GM10847 (cell line): Measurements from ENCODE around the gene AXIN1.

Source experiments
- POLR2A ChIP-seq: IDR thresholded peaks from 2 replicates; pipeline ENCODE4 v1.6.1; 2011; ENCODE audit not compliant: insufficient read length; ENCODE audit errors: extremely low read depth

AXIN1 gene

GRCh38 chr16:364595-365491 lies 12.3 kb upstream of the AXIN1 start:
- TF ChIP-seq POLR2A: no peak

GRCh38 chr16:363766-364490 lies 11.4 kb upstream of the AXIN1 start:
- TF ChIP-seq POLR2A: no peak

GRCh38 chr16:363110-363765 lies 10.7 kb upstream of the AXIN1 start:
- no peak for TF ChIP-seq POLR2A

GRCh38 chr16:361872-362701 lies 9.6 kb upstream of the AXIN1 start:
- no peak for TF ChIP-seq POLR2A

GRCh38 chr16:361341-361871 lies 8.9 kb upstream of the AXIN1 start:
- no peak for TF ChIP-seq POLR2A

GRCh38 chr16:360698-361336 lies 8.3 kb upstream of the AXIN1 start:
- TF ChIP-seq POLR2A: no peak

GRCh38 chr16:359871-360697 lies 7.6 kb upstream of the AXIN1 start:
- TF ChIP-seq POLR2A: no peak

- TF ChIP-seq POLR2A: no peak
Measured at GRCh38 chr16:359067-359763, 6.7 kb upstream of the AXIN1 start.

- no peak for TF ChIP-seq POLR2A
Measured at GRCh38 chr16:356741-357140, 4.2 kb upstream of the AXIN1 start.

DNA sequence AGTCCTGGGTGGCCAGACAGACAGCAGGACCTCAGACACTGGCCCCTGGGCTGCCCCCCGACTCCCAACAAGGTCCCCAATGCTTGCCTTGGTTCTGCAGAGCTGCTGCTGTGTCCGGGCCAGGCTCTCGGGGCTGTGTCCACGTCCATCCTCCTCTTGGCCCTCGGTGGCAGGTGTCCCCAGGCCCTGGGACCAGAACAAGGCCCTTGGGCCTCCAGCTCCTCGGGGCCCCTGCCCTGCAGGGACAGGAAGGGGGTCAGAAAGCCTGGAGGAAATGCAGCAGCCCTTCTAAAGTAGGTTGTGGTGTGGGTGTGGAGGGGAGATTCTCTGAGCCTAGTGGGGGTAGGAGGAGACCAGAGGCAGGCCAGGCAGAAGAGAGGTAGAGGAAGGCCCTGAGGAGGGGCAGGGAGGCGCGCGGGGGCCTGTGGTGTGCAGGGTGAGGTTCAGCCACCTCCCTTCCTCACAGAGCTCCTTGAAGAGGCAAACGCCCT lies 2.5 kb upstream of the AXIN1 start:
- no peak for TF ChIP-seq POLR2A

GRCh38 chr16:354291-354881 lies 1.9 kb upstream of the AXIN1 start:
- no peak for TF ChIP-seq POLR2A
